ENCODE measurements around the gene NCKIPSD.

Gene NCKIPSD

GRCh38 chr3:48672522-48672921 lies 13.2 kb downstream of the NCKIPSD start:
- Histone ChIP-seq H4K20me1 (ENCODE audit: insufficient read depth, low read length) (no peaks in the 10 kb centered on the region), H3K4me1 (ENCODE audit: low read length) (no peaks in the 10 kb centered on the region), H3K4me2 (ENCODE audit: low read length) (no peak overlapping the region), H3K9ac (ENCODE audit: low read length) (no peak overlapping the region), H3K36me3 (replicated peaks; ENCODE audit: low read depth, low read length) (peaks cover 42% of the 10 kb centered on the region), H3K27ac (ENCODE audit: low read length) (no peak overlapping the region), H3K27me3 (ENCODE audit: low read depth, low read length) (no peaks in the 10 kb centered on the region), H3K9me3 (ENCODE audit: insufficient read depth, low read length) (no peaks in the 10 kb centered on the region), H3K79me2 (ENCODE audit: low read length) (no peaks in the 10 kb centered on the region), H2AFZ (ENCODE audit: low read depth, low read length) (no peak overlapping the region), H3K4me3 (ENCODE audit: low read length) (no peak overlapping the region)
- no peak for TF ChIP-seq EZH2phosphoT487 (IDR thresholded peaks at IDR 0.05; ENCODE audit: low read depth)
- TF ChIP-seq CTCF (IDR thresholded peaks at IDR 0.05; ENCODE audit: low read depth, low read length): no peak

GRCh38 chr3:48664929-48665328 lies 20.8 kb downstream of the NCKIPSD start:
- H3K27ac ChIP-seq (ENCODE audit: low read length): no peak overlapping the region
- H3K36me3 ChIP-seq (replicated peaks; ENCODE audit: low read depth, low read length): peaks cover 28% of the 10 kb centered on the region
- no peaks in the 10 kb centered on the region for H3K27me3 ChIP-seq (ENCODE audit: low read depth, low read length)
- no peak overlapping the region for H3K9ac ChIP-seq (ENCODE audit: low read length)
- H3K79me2 ChIP-seq (ENCODE audit: low read length): no peaks in the 10 kb centered on the region
- no peak overlapping the region for H3K4me3 ChIP-seq (ENCODE audit: low read length)
- TF ChIP-seq EZH2phosphoT487 (IDR thresholded peaks at IDR 0.05; ENCODE audit: low read depth): no peak
- TF ChIP-seq CTCF (IDR thresholded peaks at IDR 0.05; ENCODE audit: low read depth, low read length): no peak
- H3K4me2 ChIP-seq (ENCODE audit: low read length): no peak overlapping the region
- H2AFZ ChIP-seq (ENCODE audit: low read depth, low read length): no peak overlapping the region
- no peaks in the 10 kb centered on the region for H4K20me1 ChIP-seq (ENCODE audit: insufficient read depth, low read length)
- no peaks in the 10 kb centered on the region for H3K9me3 ChIP-seq (ENCODE audit: insufficient read depth, low read length)
- no peaks in the 10 kb centered on the region for H3K4me1 ChIP-seq (ENCODE audit: low read length)

- TF ChIP-seq CTCF (IDR thresholded peaks at IDR 0.05; ENCODE audit: low read depth, low read length): no peak
- Histone ChIP-seq H3K27ac (ENCODE audit: low read length) (no peak overlapping the region), H3K9me3 (ENCODE audit: insufficient read depth, low read length) (no peaks in the 10 kb centered on the region), H2AFZ (ENCODE audit: low read depth, low read length) (no peak overlapping the region), H3K79me2 (ENCODE audit: low read length) (no peaks in the 10 kb centered on the region), H3K36me3 (replicated peaks; ENCODE audit: low read depth, low read length) (peaks cover 28% of the 10 kb centered on the region), H3K4me2 (ENCODE audit: low read length) (no peak overlapping the region), H3K4me1 (ENCODE audit: low read length) (no peaks in the 10 kb centered on the region), H4K20me1 (ENCODE audit: insufficient read depth, low read length) (no peaks in the 10 kb centered on the region), H3K4me3 (ENCODE audit: low read length) (no peak overlapping the region), H3K27me3 (ENCODE audit: low read depth, low read length) (no peaks in the 10 kb centered on the region), H3K9ac (ENCODE audit: low read length) (no peak overlapping the region)
Observed at GRCh38 chr3:48664313-48664644, 21.4 kb downstream of the NCKIPSD start.

GRCh38 chr3:48663489-48664312 lies 22.0 kb downstream of the NCKIPSD start:
- H2AFZ ChIP-seq (ENCODE audit: low read depth, low read length): no peak overlapping the region
- H3K4me3 ChIP-seq (ENCODE audit: low read length): no peak overlapping the region
- no peaks in the 10 kb centered on the region for H4K20me1 ChIP-seq (ENCODE audit: insufficient read depth, low read length)
- no peaks in the 10 kb centered on the region for H3K9me3 ChIP-seq (ENCODE audit: insufficient read depth, low read length)
- no peaks in the 10 kb centered on the region for H3K27me3 ChIP-seq (ENCODE audit: low read depth, low read length)
- peaks cover 28% of the 10 kb centered on the region for H3K36me3 ChIP-seq (replicated peaks; ENCODE audit: low read depth, low read length)
- no peaks in the 10 kb centered on the region for H3K79me2 ChIP-seq (ENCODE audit: low read length)
- TF ChIP-seq CTCF (IDR thresholded peaks at IDR 0.05; ENCODE audit: low read depth, low read length) (no peak), EZH2phosphoT487 (IDR thresholded peaks at IDR 0.05; ENCODE audit: low read depth) (no peak)
- H3K9ac ChIP-seq (ENCODE audit: low read length): no peak overlapping the region
- H3K4me1 ChIP-seq (ENCODE audit: low read length): no peaks in the 10 kb centered on the region
- H3K27ac ChIP-seq (ENCODE audit: low read length): no peak overlapping the region
- H3K4me2 ChIP-seq (ENCODE audit: low read length): no peak overlapping the region
